Stimulated activated CD4-positive, alpha-beta T cell treated with anti-CD3 and anti-CD28 coated beads, Interleukin-1b, Interleukin-23, amount 100 ng/mL, for 4 hours (primary cell): ENCODE data around the gene YES1.

Experiments
- DNase-seq, 2 donors: peaks; one replicate each; pipeline ENCODE4 v3.0.0-alpha.2; 2020; ENCODE audit warnings: low read depth in 2 of 2

The YES1 gene

GRCh38 chr18:811892-812375, at the start of gene YES1:
TSS of gene YES1 (minus strand) at chr18:812242. CDS start at chr18:756827, 55,415 bp downstream.
- DNase-seq, result peak in 1 of 2 donors; percentile 55

- no peak for DNase-seq
These were observed 45.9 kb upstream of the YES1 start for GRCh38 chr18:857986-858385.

- DNase-seq, result no peak
These were observed 41.4 kb upstream of the YES1 start for GRCh38 chr18:853471-853870.

- DNase-seq, result no peak
These were observed 38.9 kb upstream of the YES1 start for GRCh38 chr18:850960-851359.

GRCh38 chr18:849021-849420, 37.0 kb upstream of the YES1 start:
- no peak for DNase-seq

GRCh38 chr18:848062-848861, 36.2 kb upstream of the YES1 start:
- no peak for DNase-seq

GRCh38 chr18:845152-845819, 33.2 kb upstream of the YES1 start:
- DNase-seq, result no peak

- DNase-seq, result no peak
These were observed 29.8 kb upstream of the YES1 start for GRCh38 chr18:841647-842370.

GRCh38 chr18:840516-840915, 28.5 kb upstream of the YES1 start:
- no peak for DNase-seq

GRCh38 chr18:840023-840408, 28.0 kb upstream of the YES1 start:
- DNase-seq, result no peak

GRCh38 chr18:839224-840022, 27.4 kb upstream of the YES1 start:
- peak; percentile 86 to 93 for DNase-seq

GRCh38 chr18:837922-838321, 25.9 kb upstream of the YES1 start:
- DNase-seq, result no peak

- no peak for DNase-seq
These were observed 22.2 kb upstream of the YES1 start for GRCh38 chr18:834082-834720.

GRCh38 chr18:833197-833596, 21.2 kb upstream of the YES1 start:
- no peak for DNase-seq

- DNase-seq, result peak in 1 of 2 donors; percentile 29
These were observed 20.1 kb upstream of the YES1 start for GRCh38 chr18:832085-832681.

GRCh38 chr18:830315-830901, 18.4 kb upstream of the YES1 start:
- no peak for DNase-seq

- DNase-seq, result no peak
These were observed 17.4 kb upstream of the YES1 start for GRCh38 chr18:829432-829831.

- DNase-seq, result no peak
These were observed 15.1 kb upstream of the YES1 start for GRCh38 chr18:827093-827677.

- DNase-seq, result no peak
These were observed 14.0 kb upstream of the YES1 start for GRCh38 chr18:825891-826585.
